ENCODE measurements around the gene C16orf89. TPM values are rescaled to one million over a fixed set of nuclear protein-coding genes. Genes with fewer than 3 reads are reported as not detected.
"Not testable (repeated sequence)": the region's sequence is repeated elsewhere in the genome, so short reads cannot be mapped to it uniquely, and the experiment has no call there.

The C16orf89 gene
- total RNA-seq, 1 experiment from 2014 or later: not detected

GRCh38 chr16:5099174-5099573 is 33.4 kb upstream of the C16orf89 start:
- H3K4me3 ChIP-seq (ENCODE audit: low read depth, low read length); H3K36me3 ChIP-seq (ENCODE audit: control insufficient read depth, insufficient read depth, low read length); H3K9me3 Mint-ChIP-seq (ENCODE audit: unreplicated experiment); H3K9me3 ChIP-seq; DNase-seq; H3K27ac Mint-ChIP-seq (ENCODE audit: unreplicated experiment); CTCF ChIA-PET; H3K27me3 Mint-ChIP-seq (ENCODE audit: insufficient read depth, unreplicated experiment); POLR2A ChIA-PET; H3K36me3 Mint-ChIP-seq (ENCODE audit: insufficient read depth, unreplicated experiment); H3K4me1 Mint-ChIP-seq (ENCODE audit: low read depth, unreplicated experiment); BruUV-seq (replicated peaks); H3K27me3 ChIP-seq (replicated peaks; ENCODE audit: control insufficient read depth, insufficient read depth, low read length); H3K4me1 ChIP-seq: not testable (repeated sequence)
- peak overlapping the region; percentile 82 for H3K4me3 Mint-ChIP-seq (ENCODE audit: unreplicated experiment)
- intact Hi-C loops (cut with micrococcal nuclease; ENCODE audit: unreplicated experiment): loop anchor here (5.0 to 10.0 kb wide), 2 partner anchors 64 to 142 kb away; partner anchors contain the start of genes NAGPA and SEC14L5

GRCh38 chr16:5098221-5099159 is 32.7 kb upstream of the C16orf89 start:
- H3K27me3 ChIP-seq (replicated peaks; ENCODE audit: control insufficient read depth, insufficient read depth, low read length); H3K27me3 Mint-ChIP-seq (ENCODE audit: insufficient read depth, unreplicated experiment); H3K9me3 ChIP-seq; H3K9me3 Mint-ChIP-seq (ENCODE audit: unreplicated experiment); H3K36me3 ChIP-seq (ENCODE audit: control insufficient read depth, insufficient read depth, low read length); BruUV-seq (replicated peaks); H3K4me1 Mint-ChIP-seq (ENCODE audit: low read depth, unreplicated experiment); H3K4me1 ChIP-seq; H3K36me3 Mint-ChIP-seq (ENCODE audit: insufficient read depth, unreplicated experiment): not testable (repeated sequence)
- H3K27ac Mint-ChIP-seq (ENCODE audit: unreplicated experiment): peak overlapping the region; percentile 78
- peak; percentile 80 to 83 for DNase-seq
- H3K4me3 ChIP-seq (ENCODE audit: low read depth, low read length): peak overlapping the region; percentile 61
- CTCF ChIA-PET: interaction anchor here (0.9 kb wide), 1 partner anchor 14 kb away, joined by 7 read pairs; no protein-coding TSS in a partner anchor
- intact Hi-C loops (cut with micrococcal nuclease; ENCODE audit: unreplicated experiment): loop anchor here (5.0 to 10.0 kb wide), 2 partner anchors 64 to 141 kb away; partner anchors contain the start of genes NAGPA and SEC14L5
- peak overlapping the region; percentile 82 for H3K4me3 Mint-ChIP-seq (ENCODE audit: unreplicated experiment)
- POLR2A ChIA-PET: interaction anchor here (0.6 to 0.9 kb wide), 3 partner anchors 26 to 364 kb away, joined by 3 read pairs; partner anchors contain the start of genes ANKS3 and DNAAF8

GRCh38 chr16:5097470-5098220 is 31.9 kb upstream of the C16orf89 start, which contains the start of gene EEF2KMT:
Gene EEF2KMT, minus strand, starts transcription at chr16:5097795. Its CDS starts 56 bp downstream, at chr16:5097739.
- not testable (repeated sequence) for H3K9me3 Mint-ChIP-seq (ENCODE audit: unreplicated experiment); H3K36me3 Mint-ChIP-seq (ENCODE audit: insufficient read depth, unreplicated experiment); H3K36me3 ChIP-seq (ENCODE audit: control insufficient read depth, insufficient read depth, low read length); H3K4me1 ChIP-seq; BruUV-seq (replicated peaks); H3K27me3 Mint-ChIP-seq (ENCODE audit: insufficient read depth, unreplicated experiment); H3K27me3 ChIP-seq (replicated peaks; ENCODE audit: control insufficient read depth, insufficient read depth, low read length); H3K4me1 Mint-ChIP-seq (ENCODE audit: low read depth, unreplicated experiment); H3K9me3 ChIP-seq
- peak within 1 kb of the TSS; percentile 82 for H3K4me3 Mint-ChIP-seq (ENCODE audit: unreplicated experiment)
- intact Hi-C loops (cut with micrococcal nuclease; ENCODE audit: unreplicated experiment): loop anchor here (5.0 to 10.0 kb wide), 2 partner anchors 63 to 140 kb away; partner anchors contain the start of genes NAGPA and SEC14L5
- DNase-seq: peak; percentile 97 to 99
- H3K27ac Mint-ChIP-seq (ENCODE audit: unreplicated experiment): peak within 1 kb of the TSS; percentile 78
- POLR2A ChIA-PET: interaction anchor here (0.6 to 0.9 kb wide), 3 partner anchors 25 to 364 kb away, joined by 3 read pairs; partner anchors contain the start of genes ANKS3 and DNAAF8
- CTCF ChIA-PET: interaction anchor here (0.9 kb wide), 1 partner anchor 13 kb away, joined by 7 read pairs; no protein-coding TSS in a partner anchor
- H3K4me3 ChIP-seq (ENCODE audit: low read depth, low read length): peak within 1 kb of the TSS; percentile 78

GRCh38 chr16:5097061-5097469 is 31.3 kb upstream of the C16orf89 start:
- POLR2A ChIA-PET; H3K9me3 Mint-ChIP-seq (ENCODE audit: unreplicated experiment): not testable (repeated sequence)
- intact Hi-C loops (cut with micrococcal nuclease; ENCODE audit: unreplicated experiment): loop anchor here (5.0 to 10.0 kb wide), 2 partner anchors 62 to 140 kb away; partner anchors contain the start of genes NAGPA and SEC14L5

GRCh38 chr16:5096437-5097060 is 30.8 kb upstream of the C16orf89 start:
- POLR2A ChIA-PET; H3K27me3 ChIP-seq (replicated peaks; ENCODE audit: control insufficient read depth, insufficient read depth, low read length); H3K4me1 ChIP-seq; H3K9me3 Mint-ChIP-seq (ENCODE audit: unreplicated experiment); H3K9me3 ChIP-seq; H3K36me3 Mint-ChIP-seq (ENCODE audit: insufficient read depth, unreplicated experiment); H3K27me3 Mint-ChIP-seq (ENCODE audit: insufficient read depth, unreplicated experiment); H3K4me1 Mint-ChIP-seq (ENCODE audit: low read depth, unreplicated experiment); DNase-seq; CTCF ChIA-PET; H3K36me3 ChIP-seq (ENCODE audit: control insufficient read depth, insufficient read depth, low read length): not testable (repeated sequence)
- H3K4me3 ChIP-seq (ENCODE audit: low read depth, low read length): peak overlapping the region; percentile 78
- BruUV-seq (replicated peaks): TSS peak; percentile 60
- peak overlapping the region; percentile 78 for H3K27ac Mint-ChIP-seq (ENCODE audit: unreplicated experiment)
- H3K4me3 Mint-ChIP-seq (ENCODE audit: unreplicated experiment): peak overlapping the region; percentile 82
- intact Hi-C loops (cut with micrococcal nuclease; ENCODE audit: unreplicated experiment): loop anchor here (5.0 to 10.0 kb wide), 2 partner anchors 62 to 139 kb away; partner anchors contain the start of genes NAGPA and SEC14L5

More at GRCh38 chr16:5097061-5097469, 31.3 kb upstream of the C16orf89 start:
- H3K27me3 Mint-ChIP-seq (ENCODE audit: insufficient read depth, unreplicated experiment); BruUV-seq (replicated peaks); H3K4me1 ChIP-seq; H3K9me3 ChIP-seq; H3K4me1 Mint-ChIP-seq (ENCODE audit: low read depth, unreplicated experiment); H3K36me3 Mint-ChIP-seq (ENCODE audit: insufficient read depth, unreplicated experiment); H3K36me3 ChIP-seq (ENCODE audit: control insufficient read depth, insufficient read depth, low read length); H3K27me3 ChIP-seq (replicated peaks; ENCODE audit: control insufficient read depth, insufficient read depth, low read length); CTCF ChIA-PET: not testable (repeated sequence)
- peak overlapping the region; percentile 78 for H3K27ac Mint-ChIP-seq (ENCODE audit: unreplicated experiment)
- peak overlapping the region; percentile 78 for H3K4me3 ChIP-seq (ENCODE audit: low read depth, low read length)
- peak overlapping the region; percentile 82 for H3K4me3 Mint-ChIP-seq (ENCODE audit: unreplicated experiment)
- peak; percentile 32 to 46 for DNase-seq

GRCh38 chr16:5095145-5095830 is 29.5 kb upstream of the C16orf89 start:
- POLR2A ChIA-PET; H3K36me3 ChIP-seq (ENCODE audit: control insufficient read depth, insufficient read depth, low read length); H3K4me3 ChIP-seq (ENCODE audit: low read depth, low read length); BruUV-seq (replicated peaks); H3K27me3 Mint-ChIP-seq (ENCODE audit: insufficient read depth, unreplicated experiment); H3K4me3 Mint-ChIP-seq (ENCODE audit: unreplicated experiment); CTCF ChIA-PET; H3K27me3 ChIP-seq (replicated peaks; ENCODE audit: control insufficient read depth, insufficient read depth, low read length); H3K9me3 ChIP-seq; H3K27ac Mint-ChIP-seq (ENCODE audit: unreplicated experiment); H3K4me1 ChIP-seq; H3K9me3 Mint-ChIP-seq (ENCODE audit: unreplicated experiment); H3K4me1 Mint-ChIP-seq (ENCODE audit: low read depth, unreplicated experiment); DNase-seq: not testable (repeated sequence)
- intact Hi-C loops (cut with micrococcal nuclease; ENCODE audit: unreplicated experiment): loop anchor here (5.0 to 10.0 kb wide), 2 partner anchors 60 to 138 kb away; partner anchors contain the start of genes NAGPA and SEC14L5
- H3K36me3 Mint-ChIP-seq (ENCODE audit: insufficient read depth, unreplicated experiment): peaks cover 10% of the 10 kb centered on the region
